Measurements from ENCODE around the gene TMBIM6.
"Not testable (repeated sequence)": the region's sequence is repeated elsewhere in the genome, so short reads cannot be mapped to it uniquely, and the experiment has no call there.

TMBIM6 gene

GRCh38 chr12:49730050-49730449, 11.3 kb upstream of the TMBIM6 start:
- DNase-seq, result no peak

- no peak for DNase-seq
Measured at GRCh38 chr12:49730568-49731101, 10.7 kb upstream of the TMBIM6 start.

GRCh38 chr12:49733219-49734017, 7.9 kb upstream of the TMBIM6 start:
- no peak for DNase-seq

GRCh38 chr12:49734900-49735299, 6.5 kb upstream of the TMBIM6 start:
- not testable (repeated sequence) for DNase-seq

- DNase-seq, result not testable (repeated sequence)
Measured at GRCh38 chr12:49738721-49739120, 2.6 kb upstream of the TMBIM6 start.

- DNase-seq, result not testable (repeated sequence)
Measured at GRCh38 chr12:49740277-49740676, 1.1 kb upstream of the TMBIM6 start.

- peak in 1 of 2 donors; percentile 98 for DNase-seq
Measured at GRCh38 chr12:49741882-49742620, 694 bp downstream of the TMBIM6 start.

- DNase-seq, result no peak
Measured at GRCh38 chr12:49744363-49744885, 3.1 kb downstream of the TMBIM6 start.

GRCh38 chr12:49748306-49748705, 6.9 kb downstream of the TMBIM6 start:
- no peak for DNase-seq

- no peak for DNase-seq
Measured at GRCh38 chr12:49748800-49749199, 7.4 kb downstream of the TMBIM6 start.

- no peak for DNase-seq
Measured at GRCh38 chr12:49750027-49750995, 9.0 kb downstream of the TMBIM6 start.

- no peak for DNase-seq
Measured at GRCh38 chr12:49750996-49751393, 9.6 kb downstream of the TMBIM6 start.

- no peak for DNase-seq
Measured at GRCh38 chr12:49761677-49762467, 20.5 kb downstream of the TMBIM6 start.

- DNase-seq, result no peak
Measured at GRCh38 chr12:49762468-49762847, 21.1 kb downstream of the TMBIM6 start.

GRCh38 chr12:49763006-49763591, 21.7 kb downstream of the TMBIM6 start:
- peak; percentile 32 to 53 for DNase-seq

- DNase-seq, result no peak
Measured at GRCh38 chr12:49764126-49764525, 22.8 kb downstream of the TMBIM6 start.

- DNase-seq, result no peak
Measured at GRCh38 chr12:49766115-49766455, 24.7 kb downstream of the TMBIM6 start.

GRCh38 chr12:49767333-49767732, 26.0 kb downstream of the TMBIM6 start:
- no peak for DNase-seq

- not testable (repeated sequence) for DNase-seq
Measured at GRCh38 chr12:49773102-49773501, 31.7 kb downstream of the TMBIM6 start.

- DNase-seq, result peak; percentile 15 to 20
Measured at GRCh38 chr12:49776413-49776812, 35.1 kb downstream of the TMBIM6 start.

- DNase-seq, result no peak
Measured at GRCh38 chr12:49776858-49777257, 35.5 kb downstream of the TMBIM6 start.
